HEK293T (cell line): ENCODE data around the gene ZSCAN20.

Experiments used
- CTCF ChIA-PET: fragments of 350-600 bp; formaldehyde crosslinking; extraction: SDS; loops from one replicate; lab custom pipeline; 2021; ENCODE audit warnings: antibody characterized with exemption, inconsistent platforms; lab: Yijun Ruan, JAX
- POLR2A ChIA-PET: fragments of 350-600 bp; formaldehyde crosslinking; extraction: SDS; loops from one replicate; lab custom pipeline; 2020; ENCODE audit warnings: antibody characterized with exemption, inconsistent platforms; lab: Yijun Ruan, JAX
- DNase-seq: peaks from one replicate; pipeline ENCODE4 v3.0.0; 2012; ENCODE audit warnings: mixed read lengths; ENCODE audit errors: extremely low spot score
- ARNT ChIP-seq: fragments of 450-650 bp; IDR thresholded peaks from 2 replicates; pipeline ENCODE4 v1.6.1; 2017; ENCODE audit warnings: mild to moderate bottlenecking
- BHLHE40 ChIP-seq: fragments of 450-650 bp; IDR thresholded peaks from 2 replicates; pipeline ENCODE4 v1.6.1; 2016; ENCODE audit warnings: mild to moderate bottlenecking, moderate library complexity, borderline replicate concordance
- CTBP1 ChIP-seq: fragments of 450-650 bp; IDR thresholded peaks from 2 replicates; pipeline ENCODE4 v1.6.1; 2016; ENCODE audit warnings: borderline replicate concordance
- ELF4 ChIP-seq: fragments of 450-650 bp; IDR thresholded peaks from 2 replicates; pipeline ENCODE4 v1.6.1; 2017; ENCODE audit warnings: antibody characterized with exemption
- FOXA1 ChIP-seq: fragments of 450-650 bp; IDR thresholded peaks from 2 replicates; pipeline ENCODE4 v1.6.1; 2016; ENCODE audit warnings: mild to moderate bottlenecking
- FOXK2 ChIP-seq: fragments of 450-650 bp; IDR thresholded peaks from 2 replicates; pipeline ENCODE4 v1.6.1; 2016; ENCODE audit warnings: mild to moderate bottlenecking
- FOXM1 ChIP-seq: fragments of 450-650 bp; IDR thresholded peaks from 2 replicates; pipeline ENCODE4 v1.6.1; 2017; ENCODE audit warnings: mild to moderate bottlenecking, borderline replicate concordance
- HDGF ChIP-seq: fragments of 450-650 bp; IDR thresholded peaks from 2 replicates; pipeline ENCODE4 v1.6.1; 2017; ENCODE audit warnings: antibody characterized with exemption, borderline replicate concordance
- L3MBTL2 ChIP-seq: fragments of 450-650 bp; conservative IDR thresholded peaks from 2 replicates; pipeline ENCODE4 v1.6.1; 2016; ENCODE audit warnings: mild to moderate bottlenecking
- LEF1 ChIP-seq: fragments of 450-650 bp; IDR thresholded peaks from 2 replicates; pipeline ENCODE4 v1.6.1; 2017; ENCODE audit warnings: mild to moderate bottlenecking, borderline replicate concordance
- NFRKB ChIP-seq: fragments of 450-650 bp; IDR thresholded peaks from 2 replicates; pipeline ENCODE4 v1.6.1; 2016; ENCODE audit warnings: mild to moderate bottlenecking, moderate library complexity
- SP1 ChIP-seq: fragments of 450-650 bp; IDR thresholded peaks from 2 replicates; pipeline ENCODE4 v1.6.1; 2017
- SUZ12 ChIP-seq: fragments of 450-650 bp; IDR thresholded peaks from 2 replicates; pipeline ENCODE4 v1.6.1; 2016; ENCODE audit warnings: mild to moderate bottlenecking
- TARDBP ChIP-seq: fragments of 450-650 bp; IDR thresholded peaks from 2 replicates; pipeline ENCODE4 v1.6.1; 2016
- ZNF384 ChIP-seq: fragments of 450-650 bp; IDR thresholded peaks from 2 replicates; pipeline ENCODE4 v1.6.1; 2016
- TF ChIP-seq, protein P1 (sequence below): fragments of 450-650 bp; IDR thresholded peaks from 2 replicates; pipeline ENCODE4 v1.6.1; 2016

ZSCAN20 gene

DNA sequence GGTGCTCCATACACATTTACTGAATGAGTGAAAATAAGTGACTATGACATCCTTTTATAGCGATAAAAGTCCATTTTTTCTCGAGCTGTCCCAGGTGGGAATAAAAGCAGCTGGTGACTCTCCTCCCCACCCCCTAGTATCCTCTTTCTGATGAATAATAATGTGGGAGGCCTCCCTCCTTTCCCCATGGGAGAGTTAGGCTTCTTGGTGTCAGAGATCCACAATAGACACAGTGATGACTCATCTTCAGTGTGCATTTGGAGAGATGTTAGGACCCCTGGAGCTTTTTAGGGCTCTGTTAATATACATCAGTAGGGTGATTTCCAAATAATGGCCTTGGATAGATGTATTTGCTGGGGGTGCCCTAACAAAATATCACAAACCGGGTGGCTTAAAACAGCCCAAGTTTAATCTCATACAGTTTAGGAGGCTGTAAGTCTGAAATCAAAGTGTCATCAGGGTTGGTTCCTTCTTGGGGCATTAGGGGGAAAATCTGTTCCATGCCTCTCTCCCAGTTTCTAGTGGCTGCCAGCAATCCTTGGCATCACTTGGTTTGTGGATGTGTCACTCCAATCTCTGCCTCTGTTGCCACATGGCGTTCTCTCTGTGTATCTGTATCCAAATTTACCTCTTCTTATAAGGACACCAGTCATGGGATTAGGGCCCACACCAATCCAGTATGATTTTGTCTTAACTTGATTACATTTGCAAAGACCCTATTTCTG lies 37.2 kb upstream of the ZSCAN20 start:
- CTCF ChIA-PET: no interaction called here
- no peak for DNase-seq
- no peak for TF ChIP-seq LEF1
- no peak for TF ChIP-seq ELF4
- TF ChIP-seq BHLHE40: no peak
- TF ChIP-seq CTBP1: no peak
- no peak for TF ChIP-seq L3MBTL2
- no peak for TF ChIP-seq SUZ12
- no peak for TF ChIP-seq FOXM1
- TF ChIP-seq, protein P1, sequence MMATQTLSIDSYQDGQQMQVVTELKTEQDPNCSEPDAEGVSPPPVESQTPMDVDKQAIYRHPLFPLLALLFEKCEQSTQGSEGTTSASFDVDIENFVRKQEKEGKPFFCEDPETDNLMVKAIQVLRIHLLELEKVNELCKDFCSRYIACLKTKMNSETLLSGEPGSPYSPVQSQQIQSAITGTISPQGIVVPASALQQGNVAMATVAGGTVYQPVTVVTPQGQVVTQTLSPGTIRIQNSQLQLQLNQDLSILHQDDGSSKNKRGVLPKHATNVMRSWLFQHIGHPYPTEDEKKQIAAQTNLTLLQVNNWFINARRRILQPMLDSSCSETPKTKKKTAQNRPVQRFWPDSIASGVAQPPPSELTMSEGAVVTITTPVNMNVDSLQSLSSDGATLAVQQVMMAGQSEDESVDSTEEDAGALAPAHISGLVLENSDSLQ: no peak
- no peak for TF ChIP-seq SP1
- TF ChIP-seq NFRKB: no peak
- no peak for TF ChIP-seq ZNF384
- POLR2A ChIA-PET: no interaction called here

DNA sequence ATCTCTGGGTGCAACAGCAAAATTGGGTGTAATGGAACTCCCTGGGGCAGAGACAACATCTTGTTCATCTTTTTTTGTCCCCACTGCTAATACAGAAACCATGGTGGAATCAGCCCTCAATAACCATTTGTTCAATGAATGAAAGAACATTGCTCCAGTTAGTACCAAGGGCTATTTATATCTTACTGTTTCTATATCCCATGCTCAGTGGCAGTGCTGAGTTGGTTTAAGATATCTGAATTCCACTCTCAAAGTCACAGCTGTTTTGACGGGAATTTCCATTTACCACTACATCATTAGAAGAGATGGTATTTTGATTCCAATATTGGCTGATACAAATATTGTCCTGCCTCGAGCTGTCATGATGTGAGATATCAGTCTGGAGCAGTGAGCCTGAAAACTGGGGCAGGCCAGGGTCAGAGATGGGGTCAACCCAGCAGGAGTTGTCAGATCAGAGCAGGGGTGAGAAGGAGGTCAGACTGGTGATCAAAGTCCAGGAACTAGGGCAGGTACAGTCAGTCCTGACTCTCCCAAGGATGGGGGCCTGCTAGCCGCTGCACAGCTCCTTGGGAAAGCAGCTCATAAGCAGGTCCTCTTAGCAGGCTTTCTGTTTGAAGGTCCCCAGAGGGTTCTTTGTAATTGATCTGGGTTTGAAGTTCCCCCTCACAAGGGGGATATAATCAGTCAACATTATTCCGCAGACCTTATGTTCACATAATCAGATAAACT lies 35.7 kb upstream of the ZSCAN20 start:
- no peak for TF ChIP-seq L3MBTL2
- no peak for TF ChIP-seq ARNT
- CTCF ChIA-PET: no interaction called here
- POLR2A ChIA-PET: no interaction called here
- DNase-seq: no peak

DNA sequence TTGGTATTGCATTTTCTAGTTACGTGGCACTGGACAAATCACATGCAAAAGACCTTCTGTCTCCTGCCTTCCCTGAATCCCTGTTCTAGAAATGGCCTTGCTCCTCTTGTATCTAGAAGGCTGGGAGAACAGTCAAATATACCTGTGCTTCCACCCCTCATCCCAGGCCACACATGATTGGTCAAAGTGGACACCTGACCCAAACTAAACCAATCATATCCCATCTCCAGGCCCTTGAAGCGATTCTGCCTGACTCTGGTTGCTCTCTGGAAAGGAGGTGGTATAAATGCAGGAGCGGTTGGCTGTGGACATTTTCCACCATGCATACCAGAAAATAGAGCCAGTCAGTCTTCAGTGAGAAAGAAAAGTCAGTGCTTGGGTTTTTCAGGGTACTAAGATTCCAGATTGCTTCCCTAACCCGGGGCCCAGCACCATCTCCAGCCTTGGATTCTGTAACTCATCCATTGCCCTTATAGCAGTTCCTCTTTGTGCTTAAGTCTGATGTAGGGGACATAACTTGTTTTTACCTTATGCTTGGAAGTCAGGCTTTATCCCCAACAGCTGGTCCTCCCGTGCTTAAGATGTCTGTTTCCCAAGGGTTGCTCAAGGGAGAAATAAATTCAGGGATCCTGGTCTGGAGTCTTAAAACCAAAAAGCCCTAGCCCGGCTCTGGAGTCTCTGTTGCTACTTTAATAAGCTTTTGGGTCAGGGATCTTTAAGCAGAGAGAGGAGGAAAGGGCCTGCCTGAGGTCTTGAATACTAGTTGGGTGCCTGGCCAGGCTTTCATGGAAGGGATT lies 33.9 kb upstream of the ZSCAN20 start:
- POLR2A ChIA-PET: no interaction called here
- CTCF ChIA-PET: interaction anchor here (0.5 kb wide), 1 partner anchor 138 kb away, joined by 3 read pairs; no protein-coding TSS in a partner anchor
- no peak for DNase-seq
- TF ChIP-seq HDGF: no peak
- TF ChIP-seq FOXM1: no peak
- TF ChIP-seq SP1: no peak
- TF ChIP-seq SUZ12: no peak
- no peak for TF ChIP-seq FOXK2
- no peak for TF ChIP-seq L3MBTL2
- no peak for TF ChIP-seq LEF1
- TF ChIP-seq NFRKB: no peak
- no peak for TF ChIP-seq ARNT
- TF ChIP-seq, protein P1: no peak
- no peak for TF ChIP-seq BHLHE40
- no peak for TF ChIP-seq ELF4
- no peak for TF ChIP-seq ZNF384
- no peak for TF ChIP-seq FOXA1
- no peak for TF ChIP-seq CTBP1
- TF ChIP-seq TARDBP: no peak

DNA sequence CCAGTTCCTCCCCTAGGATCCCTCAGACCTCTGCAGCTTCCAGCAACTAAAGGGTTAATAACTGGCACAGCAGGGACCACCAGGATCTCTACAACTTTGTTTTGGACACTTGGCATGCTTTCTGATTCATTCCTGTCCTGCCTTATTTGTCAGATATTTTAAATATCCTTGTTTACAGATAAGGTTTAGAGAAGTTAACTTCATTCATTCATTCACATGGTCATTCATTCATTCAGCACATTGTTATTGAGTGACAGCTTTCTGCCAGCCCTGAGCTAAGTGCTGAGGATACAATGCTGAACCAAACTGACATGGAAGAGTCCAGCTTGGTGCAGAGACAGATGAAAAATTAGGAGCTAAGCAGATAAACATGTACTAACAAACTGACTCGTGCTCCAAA lies 32.8 kb upstream of the ZSCAN20 start:
- CTCF ChIA-PET: no interaction called here
- no peak for DNase-seq
- TF ChIP-seq BHLHE40: no peak
- TF ChIP-seq, protein P1: peak; percentile 53
- POLR2A ChIA-PET: no interaction called here

DNA sequence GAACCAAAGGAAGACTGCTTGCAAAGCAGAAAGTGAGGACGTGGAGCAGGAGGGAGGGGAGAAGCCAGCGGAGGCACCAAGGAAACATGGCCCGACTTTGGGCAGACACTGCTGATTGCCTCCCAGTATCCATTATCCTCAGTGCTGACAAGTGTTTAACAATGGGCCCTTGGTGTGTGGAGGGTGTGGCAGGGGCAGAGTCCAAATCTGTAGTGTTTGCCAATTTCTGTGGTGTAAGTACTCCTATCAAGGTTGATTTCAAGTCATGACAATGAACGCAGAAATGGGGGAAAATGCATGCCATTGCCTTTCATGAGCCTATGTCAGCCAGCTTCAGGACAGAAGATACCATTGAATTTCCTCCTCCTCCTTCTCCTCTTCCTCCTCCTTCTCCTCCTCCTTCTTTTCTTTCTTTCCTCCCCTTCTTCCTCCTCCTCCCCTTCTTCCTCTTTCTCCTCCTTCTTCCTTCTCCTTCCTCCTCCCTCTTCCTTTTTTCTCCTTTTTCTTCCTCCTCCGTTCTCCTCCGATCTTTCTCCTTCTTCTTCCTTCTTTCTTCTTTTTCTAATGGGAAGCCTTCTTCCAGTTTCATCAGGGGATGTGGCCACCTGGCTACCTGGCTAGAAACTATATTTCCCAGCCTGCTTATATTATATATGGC lies 31.2 kb upstream of the ZSCAN20 start:
- ChIA-PET POLR2A (no interaction called here), CTCF (no interaction called here)
- DNase-seq: no peak
- TF ChIP-seq L3MBTL2 (no peak), HDGF (no peak), ELF4 (no peak), FOXA1 (no peak), FOXM1 (no peak), ZNF384 (no peak), TARDBP (no peak), SP1 (no peak)
- TF ChIP-seq, protein P1: no peak
